PC-9 (cell line): ENCODE measurements around the gene TMEM267. TPM values are rescaled to one million over a fixed set of nuclear protein-coding genes. Genes with fewer than 3 reads are reported as not detected.
A peak's percentile ranks its signal among the peaks of the same experiment; 100 is the strongest.
"Not testable (repeated sequence)": the region's sequence is repeated elsewhere in the genome, so short reads cannot be mapped to it uniquely, and the experiment has no call there.

Experiments used
- BruUV-seq: library from RNA; stranded (reverse); fragments of 400-500 nt; replicated peaks from 2 replicates; lab custom pipeline; 2021; lab: Mats Ljungman, UMichigan
- CTCF ChIA-PET: fragments of 300-600 bp; sonication (Branson Sonifier 250); formaldehyde crosslinking; loops from one replicate; lab custom pipeline; 2022; ENCODE audit warnings: antibody characterized with exemption; lab: Charles Lee
- POLR2A ChIA-PET: fragments of 300-600 bp; sonication (Branson Sonifier 250); formaldehyde crosslinking; loops from one replicate; lab custom pipeline; 2022; ENCODE audit warnings: antibody characterized with exemption; ENCODE audit not compliant: unreplicated experiment; lab: Charles Lee
- DNase-seq, 2 experiments: peaks; one replicate each; pipeline versions ENCODE4 v3.0.0 to v3.0.0-alpha.2; 2015 to 2022; ENCODE audit warnings: mixed read lengths in 1 of 2
- H2AFZ ChIP-seq: fragments of 200-600 bp; sonication (generic); 2 replicates; pipeline ENCODE4 v1.8.1; 2017; ENCODE audit warnings: antibody characterized with exemption
- H3F3A ChIP-seq: fragments of 200-600 bp; sonication (generic); 2 replicates; pipeline ENCODE4 v1.8.1; 2017; ENCODE audit warnings: antibody characterized with exemption, mild to moderate bottlenecking, low read depth; ENCODE audit not compliant: insufficient read depth
- H3K27ac ChIP-seq: fragments of 200-600 bp; sonication (generic); 2 replicates; pipeline ENCODE4 v1.6.1; 2016; ENCODE audit warnings: mixed run types
- H3K27me3 ChIP-seq: fragments of 200-600 bp; sonication (generic); 2 replicates; pipeline ENCODE4 v1.6.1; 2016; ENCODE audit warnings: low read depth, mixed run types; ENCODE audit not compliant: insufficient read depth
- H3K36me3 ChIP-seq: fragments of 200-600 bp; sonication (generic); 2 replicates; pipeline ENCODE4 v1.6.1; 2016; ENCODE audit warnings: low read depth, mixed run types
- H3K4me1 ChIP-seq: fragments of 200-600 bp; sonication (generic); replicated peaks from 2 replicates; pipeline ENCODE4 v1.6.1; 2016; ENCODE audit warnings: mixed run types; ENCODE audit not compliant: insufficient read depth
- H3K4me2 ChIP-seq: fragments of 200-600 bp; sonication (generic); 2 replicates; pipeline ENCODE4 v1.6.1; 2017; ENCODE audit warnings: mixed run types
- H3K4me3 ChIP-seq: fragments of 200-600 bp; sonication (generic); 2 replicates; pipeline ENCODE4 v1.6.1; 2016; ENCODE audit warnings: mixed run types
- H3K79me2 ChIP-seq: fragments of 200-600 bp; sonication (generic); 2 replicates; pipeline ENCODE4 v1.6.1; 2017; ENCODE audit warnings: low read depth, mixed run types
- H3K9me2 ChIP-seq: fragments of 200-600 bp; sonication (generic); 2 replicates; pipeline ENCODE4 v1.8.1; 2017; ENCODE audit warnings: mild to moderate bottlenecking; ENCODE audit not compliant: insufficient read depth
- H3K9me3 ChIP-seq: fragments of 200-600 bp; sonication (generic); 2 replicates; pipeline ENCODE4 v1.8.1; 2016; ENCODE audit warnings: low read depth; ENCODE audit not compliant: insufficient read depth
- H4K20me1 ChIP-seq: fragments of 200-600 bp; sonication (generic); 2 replicates; pipeline ENCODE4 v1.8.1; 2017; ENCODE audit not compliant: insufficient read depth
- EZH2 ChIP-seq: fragments of 200-600 bp; sonication (generic); IDR thresholded peaks from 2 replicates; pipeline ENCODE4 v1.8.0; 2017; ENCODE audit warnings: antibody characterized with exemption, low read depth
- intact Hi-C: fragments of 100-400 bp; cut with micrococcal nuclease; formaldehyde crosslinking; loops from one replicate; pipeline ENCODE4 v1.10.0; 2022; ENCODE audit not compliant: unreplicated experiment
- total RNA-seq: library from RNA; stranded (reverse); gene quantifications from 2 replicates; pipeline ENCODE4 v1.2.3, GENCODE V29; 2021
- TF ChIP-seq, protein P1 (sequence below): fragments of 200-600 bp; sonication (generic); conservative IDR thresholded peaks from 2 replicates; pipeline ENCODE4 v1.6.1; 2017; ENCODE audit warnings: mixed run types, antibody characterized with exemption, mild to moderate bottlenecking, moderate library complexity

TMEM267 gene
- total RNA-seq, 1 experiment from 2014 or later = 30.2 TPM

GRCh38 chr5:43482490-43483297, 971 bp downstream of the TMEM267 start:
- intact Hi-C loops = loop anchor here (1.0 to 5.0 kb wide), 9 partner anchors 33 to 575 kb away; partner anchors contain the start of genes C5orf34, HMGCS1 and PAIP1
- peak overlapping the region; percentile 86 for H3K27ac ChIP-seq
- peaks cover 17% of the 10 kb centered on the region for H3F3A ChIP-seq
- H3K9me2 ChIP-seq = no peaks in the 10 kb centered on the region
- ChIA-PET CTCF (interaction anchor here (1.5 to 4.0 kb wide), 2 partner anchors 52 to 93 kb away, joined by 3 to 53 read pairs; no protein-coding TSS in a partner anchor), POLR2A (no interaction called here)
- peak in 1 of 2 experiments; percentile 65 for DNase-seq
- peaks cover 41% of the 10 kb centered on the region for H3K79me2 ChIP-seq
- no TSS peak for BruUV-seq
- peak overlapping the region; percentile 92 for H2AFZ ChIP-seq
- peak overlapping the region; percentile 69 for H3K4me3 ChIP-seq
- TF ChIP-seq EZH2 = no peak
- TF ChIP-seq, protein P1, sequence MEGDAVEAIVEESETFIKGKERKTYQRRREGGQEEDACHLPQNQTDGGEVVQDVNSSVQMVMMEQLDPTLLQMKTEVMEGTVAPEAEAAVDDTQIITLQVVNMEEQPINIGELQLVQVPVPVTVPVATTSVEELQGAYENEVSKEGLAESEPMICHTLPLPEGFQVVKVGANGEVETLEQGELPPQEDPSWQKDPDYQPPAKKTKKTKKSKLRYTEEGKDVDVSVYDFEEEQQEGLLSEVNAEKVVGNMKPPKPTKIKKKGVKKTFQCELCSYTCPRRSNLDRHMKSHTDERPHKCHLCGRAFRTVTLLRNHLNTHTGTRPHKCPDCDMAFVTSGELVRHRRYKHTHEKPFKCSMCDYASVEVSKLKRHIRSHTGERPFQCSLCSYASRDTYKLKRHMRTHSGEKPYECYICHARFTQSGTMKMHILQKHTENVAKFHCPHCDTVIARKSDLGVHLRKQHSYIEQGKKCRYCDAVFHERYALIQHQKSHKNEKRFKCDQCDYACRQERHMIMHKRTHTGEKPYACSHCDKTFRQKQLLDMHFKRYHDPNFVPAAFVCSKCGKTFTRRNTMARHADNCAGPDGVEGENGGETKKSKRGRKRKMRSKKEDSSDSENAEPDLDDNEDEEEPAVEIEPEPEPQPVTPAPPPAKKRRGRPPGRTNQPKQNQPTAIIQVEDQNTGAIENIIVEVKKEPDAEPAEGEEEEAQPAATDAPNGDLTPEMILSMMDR = no peak; the same call in 1 of the 2 replicates
- 0 out of 2 replicates have a peak, but pooled peaks cover 4% of the 10 kb centered on the region for H4K20me1 ChIP-seq
- H3K27me3 ChIP-seq = no peaks in the 10 kb centered on the region
- no peaks in the 10 kb centered on the region for H3K9me3 ChIP-seq
- H3K4me2 ChIP-seq = peak overlapping the region; percentile 75
- H3K36me3 ChIP-seq = peaks cover 5% of the 10 kb centered on the region
- H3K4me1 ChIP-seq = peaks cover 21% of the 10 kb centered on the region

DNA sequence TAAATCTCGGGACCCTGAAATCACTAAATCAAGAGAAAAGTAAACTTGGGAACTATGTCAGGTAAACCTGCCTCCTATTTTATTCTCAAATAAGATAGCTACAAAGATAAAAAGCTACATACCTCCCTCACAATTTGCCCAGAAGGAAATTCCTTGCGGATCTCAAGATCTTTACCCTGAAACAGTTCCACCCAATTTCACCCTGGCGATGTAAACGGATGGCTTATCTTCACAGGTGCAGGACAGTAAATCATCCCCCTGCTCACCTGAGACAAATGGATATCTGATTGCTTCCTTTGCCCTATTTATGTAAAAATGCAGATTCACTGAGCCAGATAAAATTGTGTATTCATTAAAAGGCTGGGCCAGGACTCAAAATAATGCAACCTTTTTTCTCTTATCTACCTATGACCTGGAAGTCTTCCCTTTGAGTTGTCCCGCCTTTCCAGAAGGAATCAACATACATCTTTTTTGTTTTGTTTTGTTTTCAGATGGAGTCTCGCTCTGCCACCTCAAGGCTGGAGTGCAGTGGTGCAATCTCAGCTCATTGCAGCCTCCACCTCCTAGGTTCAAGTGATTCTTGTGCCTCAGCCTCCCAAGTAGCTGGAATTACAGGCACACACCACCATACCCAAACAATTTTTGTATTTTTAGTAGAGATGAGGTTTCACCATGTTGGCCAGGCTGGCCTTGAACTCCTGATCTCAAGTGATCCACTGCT, 13.8 kb downstream of the TMEM267 start:
- ChIA-PET POLR2A (interaction anchor here (0.6 kb wide), 1 partner anchor 92 kb away, joined by 5 read pairs; no protein-coding TSS in a partner anchor), CTCF (no interaction called here)
- peaks cover 13% of the 10 kb centered on the region for H3K9me3 ChIP-seq
- H3F3A ChIP-seq = no peaks in the 10 kb centered on the region
- 0 out of 2 replicates have a peak, but pooled peaks cover 5% of the 10 kb centered on the region for H3K79me2 ChIP-seq
- DNase-seq = no peak
- H3K36me3 ChIP-seq = peaks cover 37% of the 10 kb centered on the region
- no peaks in the 10 kb centered on the region; the same call in 1 of the 2 replicates for H4K20me1 ChIP-seq
- no TSS peak for BruUV-seq
- H3K27me3 ChIP-seq = no peaks in the 10 kb centered on the region
- H3K4me1 ChIP-seq = no peaks in the 10 kb centered on the region
- H2AFZ ChIP-seq = no peak overlapping the region
- TF ChIP-seq EZH2 = no peak
- TF ChIP-seq, protein P1 = no peak
- H3K4me3 ChIP-seq = no peak overlapping the region
- no peak overlapping the region for H3K4me2 ChIP-seq
- intact Hi-C loops = no loop called here
- H3K9me2 ChIP-seq = no peaks in the 10 kb centered on the region
- no peak overlapping the region for H3K27ac ChIP-seq

GRCh38 chr5:43467100-43467499, 16.6 kb downstream of the TMEM267 start:
- no TSS peak for BruUV-seq
- Histone ChIP-seq H3K4me3 (no peak overlapping the region), H3K79me2 (0 out of 2 replicates have a peak, but pooled peaks cover 5% of the 10 kb centered on the region), H3K9me2 (no peaks in the 10 kb centered on the region), H3K27ac (no peak overlapping the region), H3K36me3 (peaks cover 32% of the 10 kb centered on the region), H2AFZ (no peak overlapping the region), H3K9me3 (peaks cover 13% of the 10 kb centered on the region), H3K4me1 (no peaks in the 10 kb centered on the region), H4K20me1 (peaks cover 3% of the 10 kb centered on the region; the same call in 1 of the 2 replicates), H3K27me3 (no peaks in the 10 kb centered on the region), H3F3A (no peaks in the 10 kb centered on the region), H3K4me2 (no peak overlapping the region)
- ChIA-PET POLR2A (no interaction called here), CTCF (no interaction called here)
- TF ChIP-seq, protein P1 = no peak
- TF ChIP-seq EZH2 = no peak
- DNase-seq = no peak
- intact Hi-C loops = no loop called here

DNA sequence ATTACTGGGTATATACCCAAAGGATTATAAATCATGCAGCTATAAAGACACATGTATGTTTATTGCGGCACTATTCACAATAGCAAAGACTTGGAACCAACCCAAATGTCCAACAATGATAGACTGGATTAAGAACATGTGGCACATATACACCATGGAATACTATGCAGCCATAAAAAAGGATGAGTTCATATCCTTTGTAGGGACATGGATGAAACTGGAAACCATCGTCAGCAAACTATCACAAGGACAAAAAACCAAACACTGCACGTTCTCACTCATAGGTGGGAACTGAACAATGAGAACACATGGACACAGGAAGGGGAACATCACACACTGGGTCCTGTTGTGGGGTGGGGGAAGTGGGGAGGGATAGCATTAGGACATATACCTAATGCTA, 18.2 kb downstream of the TMEM267 start:
- CTCF ChIA-PET, H3K79me2 ChIP-seq, H3K4me1 ChIP-seq, H3K27ac ChIP-seq, H2AFZ ChIP-seq, H4K20me1 ChIP-seq, H3F3A ChIP-seq, BruUV-seq, H3K27me3 ChIP-seq, POLR2A ChIA-PET, H3K4me3 ChIP-seq, DNase-seq, H3K9me2 ChIP-seq, intact Hi-C loops, H3K4me2 ChIP-seq: not testable (repeated sequence)
- peaks cover 27% of the 10 kb centered on the region for H3K36me3 ChIP-seq
- peaks cover 13% of the 10 kb centered on the region for H3K9me3 ChIP-seq
